Activated CD4-positive, alpha-beta T cell treated with anti-CD3 and anti-CD28 coated beads, Interleukin-2, amount 10 ng/mL, durations not matched to agents 24 days and 14 days (primary cell): ENCODE measurements around the gene MRPS9. TPM values are rescaled to one million over a fixed set of nuclear protein-coding genes. Genes with fewer than 3 reads are reported as not detected.
A peak's percentile ranks its signal among the peaks of the same experiment; 100 is the strongest.

Experiments used
- DNase-seq: peaks from one replicate; pipeline ENCODE4 v3.0.0; 2022
- H3K27ac Mint-ChIP-seq: one replicate; pipeline ENCODE4 v1.8.0; 2022; ENCODE audit warnings: mild to moderate bottlenecking, mixed read lengths
- H3K27me3 Mint-ChIP-seq: one replicate; pipeline ENCODE4 v1.8.0; 2022; ENCODE audit warnings: mixed read lengths
- H3K36me3 Mint-ChIP-seq: one replicate; pipeline ENCODE4 v1.8.0; 2022; ENCODE audit warnings: low read depth, mild to moderate bottlenecking, mixed read lengths
- H3K4me1 Mint-ChIP-seq: one replicate; pipeline ENCODE4 v1.8.0; 2021; ENCODE audit warnings: mixed read lengths
- H3K4me3 Mint-ChIP-seq: one replicate; pipeline ENCODE4 v1.8.0; 2022; ENCODE audit warnings: mild to moderate bottlenecking, moderate library complexity, mixed read lengths
- H3K9me3 Mint-ChIP-seq: one replicate; pipeline ENCODE4 v1.8.0; 2021; ENCODE audit warnings: mixed read lengths
- intact Hi-C: fragments of 100-400 bp; cut with micrococcal nuclease; formaldehyde crosslinking; loops from one replicate; pipeline ENCODE4 v1.15.1; 2023
- total RNA-seq: library from RNA; stranded (reverse); gene quantifications from 2 replicates; pipeline ENCODE4 v1.2.3, GENCODE V29; 2022

Gene MRPS9
- total RNA-seq, 1 donor from 2014 or later = 32.4 TPM

GRCh38 chr2:105092797-105093196 is 54.9 kb downstream of the MRPS9 start:
- Mint-ChIP-seq H3K4me1 (peaks cover under 1% of the 10 kb centered on the region), H3K9me3 (no peaks in the 10 kb centered on the region), H3K27me3 (no peaks in the 10 kb centered on the region), H3K4me3 (no peak overlapping the region), H3K27ac (no peak overlapping the region), H3K36me3 (peaks cover 2% of the 10 kb centered on the region)
- intact Hi-C loops = no loop called here
- no peak for DNase-seq

- Mint-ChIP-seq H3K36me3 (peaks cover 11% of the 10 kb centered on the region), H3K27me3 (no peaks in the 10 kb centered on the region), H3K4me3 (no peak overlapping the region), H3K27ac (no peak overlapping the region), H3K9me3 (no peaks in the 10 kb centered on the region), H3K4me1 (peaks cover 5% of the 10 kb centered on the region)
- DNase-seq = no peak
- intact Hi-C loops = no loop called here
Observed at GRCh38 chr2:105099153-105099552, 61.3 kb downstream of the MRPS9 start.

- Mint-ChIP-seq H3K27me3 (no peaks in the 10 kb centered on the region), H3K9me3 (no peaks in the 10 kb centered on the region), H3K27ac (no peak overlapping the region), H3K4me3 (no peak overlapping the region), H3K36me3 (peaks cover 11% of the 10 kb centered on the region), H3K4me1 (peaks cover 5% of the 10 kb centered on the region)
- no peak for DNase-seq
- intact Hi-C loops = no loop called here
Observed at GRCh38 chr2:105100046-105100840, 62.4 kb downstream of the MRPS9 start.

- Mint-ChIP-seq H3K36me3 (peaks cover 11% of the 10 kb centered on the region), H3K9me3 (no peaks in the 10 kb centered on the region), H3K27ac (peak overlapping the region; percentile 8), H3K4me3 (no peak overlapping the region), H3K27me3 (no peaks in the 10 kb centered on the region), H3K4me1 (peaks cover 5% of the 10 kb centered on the region)
- intact Hi-C loops = no loop called here
- DNase-seq = no peak
Observed at GRCh38 chr2:105102001-105102400, 64.1 kb downstream of the MRPS9 start.

- intact Hi-C loops = no loop called here
- no peak overlapping the region for H3K27ac Mint-ChIP-seq
- no peak overlapping the region for H3K4me3 Mint-ChIP-seq
- H3K4me1 Mint-ChIP-seq = peaks cover 5% of the 10 kb centered on the region
- no peaks in the 10 kb centered on the region for H3K27me3 Mint-ChIP-seq
- H3K36me3 Mint-ChIP-seq = peaks cover 7% of the 10 kb centered on the region
- H3K9me3 Mint-ChIP-seq = no peaks in the 10 kb centered on the region
- DNase-seq = no peak
Observed at GRCh38 chr2:105102963-105103421, 65.1 kb downstream of the MRPS9 start.

- Mint-ChIP-seq H3K27me3 (no peaks in the 10 kb centered on the region), H3K36me3 (peaks cover 6% of the 10 kb centered on the region), H3K4me3 (no peak overlapping the region), H3K27ac (no peak overlapping the region), H3K9me3 (no peaks in the 10 kb centered on the region), H3K4me1 (peaks cover 5% of the 10 kb centered on the region)
- intact Hi-C loops = no loop called here
- no peak for DNase-seq
Observed at GRCh38 chr2:105103481-105103880, 65.6 kb downstream of the MRPS9 start.

GRCh38 chr2:105104208-105104731 is 66.4 kb downstream of the MRPS9 start:
- Mint-ChIP-seq H3K36me3 (peaks cover 6% of the 10 kb centered on the region), H3K27ac (no peak overlapping the region), H3K4me1 (peaks cover 5% of the 10 kb centered on the region), H3K4me3 (no peak overlapping the region), H3K27me3 (no peaks in the 10 kb centered on the region), H3K9me3 (no peaks in the 10 kb centered on the region)
- DNase-seq = no peak
- intact Hi-C loops = no loop called here

- H3K4me3 Mint-ChIP-seq = no peak overlapping the region
- H3K9me3 Mint-ChIP-seq = no peaks in the 10 kb centered on the region
- H3K4me1 Mint-ChIP-seq = no peaks in the 10 kb centered on the region
- H3K27me3 Mint-ChIP-seq = no peaks in the 10 kb centered on the region
- no peaks in the 10 kb centered on the region for H3K36me3 Mint-ChIP-seq
- intact Hi-C loops = no loop called here
- no peak overlapping the region for H3K27ac Mint-ChIP-seq
- DNase-seq = no peak
Observed at GRCh38 chr2:105110295-105110829, 72.5 kb downstream of the MRPS9 start.

- Mint-ChIP-seq H3K27ac (no peak overlapping the region), H3K4me3 (no peak overlapping the region), H3K36me3 (no peaks in the 10 kb centered on the region), H3K27me3 (no peaks in the 10 kb centered on the region), H3K9me3 (no peaks in the 10 kb centered on the region), H3K4me1 (no peaks in the 10 kb centered on the region)
- DNase-seq = no peak
- intact Hi-C loops = no loop called here
Observed at GRCh38 chr2:105111365-105112150, 73.7 kb downstream of the MRPS9 start.

- Mint-ChIP-seq H3K9me3 (no peaks in the 10 kb centered on the region), H3K4me3 (no peak overlapping the region), H3K27ac (no peak overlapping the region), H3K36me3 (no peaks in the 10 kb centered on the region), H3K27me3 (no peaks in the 10 kb centered on the region), H3K4me1 (no peaks in the 10 kb centered on the region)
- DNase-seq = no peak
- intact Hi-C loops = no loop called here
Observed at GRCh38 chr2:105112345-105112744, 74.5 kb downstream of the MRPS9 start.

GRCh38 chr2:105113616-105114291 is 75.9 kb downstream of the MRPS9 start:
- Mint-ChIP-seq H3K4me3 (no peak overlapping the region), H3K4me1 (no peaks in the 10 kb centered on the region), H3K27ac (no peak overlapping the region), H3K9me3 (no peaks in the 10 kb centered on the region), H3K36me3 (no peaks in the 10 kb centered on the region), H3K27me3 (no peaks in the 10 kb centered on the region)
- DNase-seq = no peak
- intact Hi-C loops = loop anchor here (1.0 kb wide), 1 partner anchor 122 kb away; no protein-coding TSS in a partner anchor

GRCh38 chr2:105114551-105114950 is 76.7 kb downstream of the MRPS9 start:
- intact Hi-C loops = loop anchor here (1.0 kb wide), 1 partner anchor 121 kb away; no protein-coding TSS in a partner anchor
- no peaks in the 10 kb centered on the region for H3K36me3 Mint-ChIP-seq
- no peaks in the 10 kb centered on the region for H3K9me3 Mint-ChIP-seq
- no peak overlapping the region for H3K27ac Mint-ChIP-seq
- H3K27me3 Mint-ChIP-seq = no peaks in the 10 kb centered on the region
- DNase-seq = no peak
- H3K4me3 Mint-ChIP-seq = no peak overlapping the region
- no peaks in the 10 kb centered on the region for H3K4me1 Mint-ChIP-seq

- no peaks in the 10 kb centered on the region for H3K4me1 Mint-ChIP-seq
- intact Hi-C loops = no loop called here
- no peak for DNase-seq
- no peak overlapping the region for H3K27ac Mint-ChIP-seq
- H3K36me3 Mint-ChIP-seq = no peaks in the 10 kb centered on the region
- no peaks in the 10 kb centered on the region for H3K9me3 Mint-ChIP-seq
- no peak overlapping the region for H3K4me3 Mint-ChIP-seq
- no peaks in the 10 kb centered on the region for H3K27me3 Mint-ChIP-seq
Observed at GRCh38 chr2:105116348-105116747, 78.5 kb downstream of the MRPS9 start.
